Measurements from ENCODE around the gene RIMS4. TPM values are rescaled to one million over a fixed set of nuclear protein-coding genes. Genes with fewer than 3 reads are reported as not detected.
A peak's percentile ranks its signal among the peaks of the same experiment; 100 is the strongest.

Gene RIMS4
- not detected for polyA plus RNA-seq

GRCh38 chr20:44810391-44811149 lies at the start of gene RIMS4:
Gene RIMS4, minus strand, starts transcription at chr20:44810546. Its CDS starts 275 bp downstream, at chr20:44810271.
- H3K27me3 Mint-ChIP-seq (ENCODE audit: low read depth in 3 of 3), result peaks cover 8 to 33% (median 10%) of the 10 kb centered on the region in 3 donors
- peaks cover 7 to 8% of the 10 kb centered on the region in 2 donors for H3K4me1 Mint-ChIP-seq
- DNase-seq, result no peak
- H3K9me3 Mint-ChIP-seq, result no peaks in the 10 kb centered on the region
- peak within 1 kb of the TSS in 3 of 5 donors; percentile 28 to 63 (median 49) for H3K4me3 Mint-ChIP-seq
- no peaks in the 10 kb centered on the region for H3K36me3 Mint-ChIP-seq
- H3K27ac Mint-ChIP-seq, result no peak within 1 kb of the TSS

GRCh38 chr20:44858606-44859360 lies 48.4 kb upstream of the RIMS4 start:
- peaks cover 1 to 7% of the 10 kb centered on the region in 2 donors for H3K4me1 Mint-ChIP-seq
- peak overlapping the region in 1 of 6 donors; percentile 35 for H3K27ac Mint-ChIP-seq
- H3K4me3 Mint-ChIP-seq, result no peak overlapping the region
- peaks cover 0 to 1% (median 0%) of the 10 kb centered on the region in 6 donors for H3K9me3 Mint-ChIP-seq
- no peak for DNase-seq
- H3K36me3 Mint-ChIP-seq, result peaks cover 0 to 4% (median 0%) of the 10 kb centered on the region in 3 donors
- peaks cover 0 to 11% (median 3%) of the 10 kb centered on the region in 3 donors for H3K27me3 Mint-ChIP-seq (ENCODE audit: low read depth in 3 of 3)

- DNase-seq, result no peak
- Mint-ChIP-seq H3K4me1 (peaks cover 1 to 7% of the 10 kb centered on the region in 2 donors), H3K27ac (no peak overlapping the region), H3K36me3 (peaks cover 0 to 4% (median 0%) of the 10 kb centered on the region in 3 donors), H3K4me3 (no peak overlapping the region), H3K27me3 (ENCODE audit: low read depth in 3 of 3) (peaks cover 2 to 15% (median 5%) of the 10 kb centered on the region in 3 donors), H3K9me3 (peaks cover 0 to 3% (median 0%) of the 10 kb centered on the region in 6 donors)
Observed at GRCh38 chr20:44856856-44857448, 46.6 kb upstream of the RIMS4 start.

GRCh38 chr20:44856442-44856841 lies 46.1 kb upstream of the RIMS4 start:
- peaks cover 2 to 15% (median 6%) of the 10 kb centered on the region in 3 donors for H3K27me3 Mint-ChIP-seq (ENCODE audit: low read depth in 3 of 3)
- H3K36me3 Mint-ChIP-seq, result peaks cover 0 to 4% (median 0%) of the 10 kb centered on the region in 3 donors
- H3K27ac Mint-ChIP-seq, result no peak overlapping the region
- H3K4me1 Mint-ChIP-seq, result peaks cover 1 to 7% of the 10 kb centered on the region in 2 donors
- DNase-seq, result no peak
- peaks cover 0 to 3% (median 0%) of the 10 kb centered on the region in 6 donors for H3K9me3 Mint-ChIP-seq
- H3K4me3 Mint-ChIP-seq, result no peak overlapping the region

- no peak for DNase-seq
- peaks cover 0 to 2% (median 0%) of the 10 kb centered on the region in 6 donors for H3K9me3 Mint-ChIP-seq
- no peak overlapping the region for H3K4me3 Mint-ChIP-seq
Observed at GRCh38 chr20:44851545-44851944, 41.2 kb upstream of the RIMS4 start.

GRCh38 chr20:44850837-44851236 lies 40.5 kb upstream of the RIMS4 start:
- H3K4me3 Mint-ChIP-seq, result no peak overlapping the region
- H3K9me3 Mint-ChIP-seq, result peaks cover 0 to 2% (median 0%) of the 10 kb centered on the region in 6 donors
- H3K27ac Mint-ChIP-seq, result no peak overlapping the region
- H3K4me1 Mint-ChIP-seq, result no peaks in the 10 kb centered on the region
- DNase-seq, result no peak
- H3K27me3 Mint-ChIP-seq (ENCODE audit: low read depth in 3 of 3), result peaks cover 3 to 11% (median 5%) of the 10 kb centered on the region in 3 donors
- peaks cover 0 to 4% (median 0%) of the 10 kb centered on the region in 3 donors for H3K36me3 Mint-ChIP-seq

More at GRCh38 chr20:44851545-44851944, 41.2 kb upstream of the RIMS4 start:
- Mint-ChIP-seq H3K27ac (no peak overlapping the region), H3K27me3 (ENCODE audit: low read depth in 3 of 3) (peaks cover 3 to 12% (median 5%) of the 10 kb centered on the region in 3 donors), H3K4me1 (no peaks in the 10 kb centered on the region), H3K36me3 (peaks cover 0 to 4% (median 0%) of the 10 kb centered on the region in 3 donors)

- no peak for DNase-seq
- Mint-ChIP-seq H3K27me3 (ENCODE audit: low read depth in 3 of 3) (peaks cover 3 to 10% (median 5%) of the 10 kb centered on the region in 3 donors), H3K9me3 (peaks cover 0 to 2% (median 0%) of the 10 kb centered on the region in 6 donors), H3K4me3 (no peak overlapping the region), H3K36me3 (peaks cover 0 to 3% (median 0%) of the 10 kb centered on the region in 3 donors), H3K27ac (no peak overlapping the region), H3K4me1 (no peaks in the 10 kb centered on the region)
Observed at GRCh38 chr20:44850272-44850671, 39.9 kb upstream of the RIMS4 start.

GRCh38 chr20:44849703-44850102 lies 39.4 kb upstream of the RIMS4 start:
- DNase-seq, result no peak
- no peak overlapping the region for H3K27ac Mint-ChIP-seq
- peaks cover 0 to 2% (median 0%) of the 10 kb centered on the region in 6 donors for H3K9me3 Mint-ChIP-seq
- H3K4me3 Mint-ChIP-seq, result no peak overlapping the region
- H3K27me3 Mint-ChIP-seq (ENCODE audit: low read depth in 3 of 3), result peaks cover 4 to 9% (median 5%) of the 10 kb centered on the region in 3 donors
- H3K4me1 Mint-ChIP-seq, result no peaks in the 10 kb centered on the region
- H3K36me3 Mint-ChIP-seq, result no peaks in the 10 kb centered on the region

GRCh38 chr20:44848254-44849015 lies 38.1 kb upstream of the RIMS4 start:
- Mint-ChIP-seq H3K9me3 (no peaks in the 10 kb centered on the region), H3K36me3 (no peaks in the 10 kb centered on the region), H3K4me1 (no peaks in the 10 kb centered on the region), H3K27ac (no peak overlapping the region), H3K4me3 (no peak overlapping the region), H3K27me3 (ENCODE audit: low read depth in 3 of 3) (peaks cover 2 to 6% (median 5%) of the 10 kb centered on the region in 3 donors)
- no peak for DNase-seq

- H3K4me1 Mint-ChIP-seq, result no peaks in the 10 kb centered on the region
- peaks cover 0 to 4% (median 0%) of the 10 kb centered on the region in 6 donors for H3K9me3 Mint-ChIP-seq
- H3K27ac Mint-ChIP-seq, result no peak overlapping the region
- H3K36me3 Mint-ChIP-seq, result no peaks in the 10 kb centered on the region
- DNase-seq, result no peak
- no peak overlapping the region for H3K4me3 Mint-ChIP-seq
- H3K27me3 Mint-ChIP-seq (ENCODE audit: low read depth in 3 of 3), result peaks cover 0 to 10% (median 4%) of the 10 kb centered on the region in 3 donors
Observed at GRCh38 chr20:44843876-44844275, 33.5 kb upstream of the RIMS4 start.

- Mint-ChIP-seq H3K4me3 (no peak overlapping the region), H3K4me1 (no peaks in the 10 kb centered on the region), H3K9me3 (peaks cover 0 to 4% (median 0%) of the 10 kb centered on the region in 6 donors), H3K27ac (no peak overlapping the region), H3K27me3 (ENCODE audit: low read depth in 3 of 3) (peaks cover 0 to 15% (median 4%) of the 10 kb centered on the region in 3 donors), H3K36me3 (no peaks in the 10 kb centered on the region)
- no peak for DNase-seq
Observed at GRCh38 chr20:44841955-44842354, 31.6 kb upstream of the RIMS4 start.

GRCh38 chr20:44840826-44841225 lies 30.5 kb upstream of the RIMS4 start:
- Mint-ChIP-seq H3K4me1 (no peaks in the 10 kb centered on the region), H3K4me3 (no peak overlapping the region), H3K27me3 (ENCODE audit: low read depth in 3 of 3) (peaks cover 0 to 12% (median 4%) of the 10 kb centered on the region in 3 donors), H3K27ac (no peak overlapping the region), H3K36me3 (no peaks in the 10 kb centered on the region), H3K9me3 (peaks cover 0 to 4% (median 0%) of the 10 kb centered on the region in 6 donors)
- no peak for DNase-seq

- Mint-ChIP-seq H3K4me1 (no peaks in the 10 kb centered on the region), H3K36me3 (no peaks in the 10 kb centered on the region), H3K27me3 (ENCODE audit: low read depth in 3 of 3) (peaks cover 1 to 17% (median 2%) of the 10 kb centered on the region in 3 donors), H3K9me3 (peaks cover 0 to 4% (median 0%) of the 10 kb centered on the region in 6 donors), H3K27ac (no peak overlapping the region), H3K4me3 (no peak overlapping the region)
- no peak for DNase-seq
Observed at GRCh38 chr20:44839481-44839880, 29.1 kb upstream of the RIMS4 start.
